Panc1 (cell line): Measurements from ENCODE around the gene ZNF253.

Experiments
- CTCF ChIP-seq: fragments of 450-650 bp; IDR thresholded peaks from 2 replicates; pipeline ENCODE4 v1.5.1; 2017; ENCODE audit warnings: mild to moderate bottlenecking
- POLR2AphosphoS5 ChIP-seq: IDR thresholded peaks from 2 replicates; pipeline ENCODE4 v1.6.1; 2012; ENCODE audit warnings: mild to moderate bottlenecking, low read depth, low read length, moderate library complexity
- REST ChIP-seq, 2 experiments: IDR thresholded peaks; 2 replicates each; pipeline ENCODE4 v1.6.1; 2011 to 2012; ENCODE audit warnings: low read depth in 2 of 2, control low read depth in 1 of 2, low read length in 1 of 2, mild to moderate bottlenecking in 1 of 2, moderate library complexity in 1 of 2; ENCODE audit not compliant: insufficient read depth in 1 of 2
- SIN3A ChIP-seq: IDR thresholded peaks from 2 replicates; pipeline ENCODE4 v1.6.1; 2012; ENCODE audit warnings: low read depth, mild to moderate bottlenecking, low read length, moderate library complexity, borderline replicate concordance; ENCODE audit not compliant: insufficient read depth
- TCF7L2 ChIP-seq: IDR thresholded peaks from 2 replicates; pipeline ENCODE4 v1.6.1; 2011; ENCODE audit warnings: mild to moderate bottlenecking, low read depth, low read length, inconsistent platforms

- TF ChIP-seq CTCF (no peak), REST (IDR thresholded peaks at IDR 0.05; ENCODE audit: insufficient read depth in 1 of 2, low read depth in 2 of 2, low read length in 1 of 2) (no peak), POLR2AphosphoS5 (no peak), TCF7L2 (no peak), SIN3A (no peak)
These were observed 6.9 kb upstream of the ZNF253 start for GRCh38 chr19:19858751-19859150.
